ENCODE results near the gene IQGAP2. TPM values are rescaled to one million over a fixed set of nuclear protein-coding genes. Genes with fewer than 3 reads are reported as not detected.

Gene IQGAP2
- polyA plus RNA-seq, 2 donors, result 1.4 to 2.0 TPM

DNA sequence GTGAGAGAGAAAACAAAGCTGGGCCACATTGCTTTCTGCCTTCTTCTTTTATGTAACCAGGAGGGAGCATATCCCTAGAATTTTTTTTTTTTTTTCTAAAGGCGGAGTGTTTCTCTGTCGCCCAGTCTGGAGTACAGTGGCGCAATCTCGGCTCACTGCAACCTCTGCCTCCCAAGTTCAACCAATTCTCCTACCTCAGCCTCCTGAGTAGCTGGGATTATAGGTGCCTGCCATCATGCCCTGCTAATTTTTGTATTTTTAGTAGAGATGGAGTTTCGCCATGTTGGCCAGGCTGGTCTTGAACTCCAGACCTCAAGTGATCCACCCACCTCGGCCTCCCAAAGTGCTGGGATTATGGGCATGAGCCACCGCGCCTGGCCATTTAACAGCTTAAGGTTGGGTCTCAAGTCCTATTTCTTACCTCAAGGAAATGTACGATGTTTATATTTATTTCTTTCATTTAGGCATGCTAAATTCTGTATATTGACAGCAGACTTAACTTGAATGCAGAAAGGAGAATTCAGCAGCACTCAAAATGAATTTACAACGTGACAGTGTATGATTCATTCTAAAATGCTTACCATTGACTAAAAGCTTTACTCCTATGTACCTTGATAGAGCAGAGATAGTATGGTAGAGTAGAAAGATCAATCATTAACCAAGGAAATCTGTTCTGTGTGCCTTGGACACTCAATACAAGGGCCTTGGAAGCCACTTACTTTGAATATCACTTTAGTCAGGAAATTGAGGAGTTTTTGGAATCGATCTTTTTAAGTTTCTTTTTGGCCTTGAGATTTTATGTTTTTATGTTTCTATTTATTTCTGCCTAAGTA lies 119.2 kb downstream of the IQGAP2 start:
- WGBS, 2 donors, result 84 to 90% methylated on average over 11 of the region's 11 CpGs

DNA sequence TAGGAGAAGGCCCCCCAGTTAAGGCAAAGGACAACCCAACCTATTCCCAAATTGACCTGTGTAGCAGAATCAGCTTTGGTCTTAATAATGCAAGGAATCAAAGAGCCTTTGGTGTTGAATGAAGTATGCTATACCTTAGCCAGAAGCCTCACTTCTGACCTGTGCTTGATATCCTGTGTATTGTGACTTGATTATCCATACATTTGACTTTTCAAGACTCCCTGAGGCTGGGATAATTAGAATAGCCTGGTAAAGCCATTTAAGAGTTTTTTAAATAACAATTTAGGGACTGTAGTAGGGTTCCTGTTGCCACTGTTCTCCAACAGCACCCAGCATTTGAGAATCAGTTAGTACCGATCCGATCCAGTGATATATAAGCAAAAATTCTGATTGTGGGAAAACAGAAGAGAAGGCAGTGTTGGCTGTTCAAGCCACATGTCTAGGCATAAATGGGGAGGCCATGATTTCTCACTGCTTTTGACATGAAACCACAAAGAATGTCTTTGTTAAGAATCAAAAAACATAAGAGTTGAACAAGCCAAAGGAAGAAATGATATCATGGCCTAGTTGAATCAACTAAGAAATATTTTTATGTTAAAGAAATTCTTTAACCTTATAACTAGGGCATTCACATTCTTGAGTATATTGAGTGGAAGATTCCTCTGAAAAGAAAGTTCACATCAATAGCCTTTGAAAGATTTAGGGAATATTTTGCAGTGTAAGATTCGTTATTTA lies 121.2 kb downstream of the IQGAP2 start:
- Histone ChIP-seq H3K27me3 (ENCODE audit: control insufficient read depth in 1 of 2, insufficient read depth in 2 of 2, low read length in 2 of 2) (no peaks in the 10 kb centered on the region), H3K4me1 (ENCODE audit: control insufficient read depth in 2 of 2, insufficient read depth in 2 of 2, low read length in 1 of 2) (no peaks in the 10 kb centered on the region), H3K36me3 (ENCODE audit: control insufficient read depth in 2 of 2, insufficient read depth in 2 of 2, low read length in 1 of 2) (no peaks in the 10 kb centered on the region), H3K9me3 (ENCODE audit: control insufficient read depth in 2 of 2, insufficient read depth in 1 of 2, low read depth in 1 of 2, low read length in 1 of 2) (no peaks in the 10 kb centered on the region), H3K4me3 (ENCODE audit: low read depth in 1 of 2, low read length in 2 of 2) (no peak overlapping the region), H3K27ac (ENCODE audit: low read depth in 2 of 2, low read length in 1 of 2) (no peak overlapping the region)
- 75 to 91% methylated on average over 3 of the region's 3 CpGs for WGBS, 2 donors

More for the DNA sequence above, 119.2 kb downstream of the IQGAP2 start:
- Histone ChIP-seq H3K27me3 (ENCODE audit: control insufficient read depth in 1 of 2, insufficient read depth in 2 of 2, low read length in 2 of 2) (no peaks in the 10 kb centered on the region), H3K36me3 (ENCODE audit: control insufficient read depth in 2 of 2, insufficient read depth in 2 of 2, low read length in 1 of 2) (no peaks in the 10 kb centered on the region), H3K4me3 (ENCODE audit: low read depth in 1 of 2, low read length in 2 of 2) (no peak overlapping the region), H3K4me1 (ENCODE audit: control insufficient read depth in 2 of 2, insufficient read depth in 2 of 2, low read length in 1 of 2) (no peaks in the 10 kb centered on the region), H3K9me3 (ENCODE audit: control insufficient read depth in 2 of 2, insufficient read depth in 1 of 2, low read depth in 1 of 2, low read length in 1 of 2) (peaks cover 0 to 1% of the 10 kb centered on the region in 2 donors), H3K27ac (ENCODE audit: low read depth in 2 of 2, low read length in 1 of 2) (no peak overlapping the region)

- Histone ChIP-seq H3K4me3 (ENCODE audit: low read depth in 1 of 2, low read length in 2 of 2) (no peak overlapping the region), H3K27ac (ENCODE audit: low read depth in 2 of 2, low read length in 1 of 2) (no peak overlapping the region), H3K36me3 (ENCODE audit: control insufficient read depth in 2 of 2, insufficient read depth in 2 of 2, low read length in 1 of 2) (no peaks in the 10 kb centered on the region), H3K4me1 (ENCODE audit: control insufficient read depth in 2 of 2, insufficient read depth in 2 of 2, low read length in 1 of 2) (no peaks in the 10 kb centered on the region), H3K27me3 (ENCODE audit: control insufficient read depth in 1 of 2, insufficient read depth in 2 of 2, low read length in 2 of 2) (no peaks in the 10 kb centered on the region), H3K9me3 (ENCODE audit: control insufficient read depth in 2 of 2, insufficient read depth in 1 of 2, low read depth in 1 of 2, low read length in 1 of 2) (no peaks in the 10 kb centered on the region)
- 70 to 73% methylated on average over 2 of the region's 2 CpGs for WGBS, 2 donors
Observed at GRCh38 chr5:76524868-76525267, 121.8 kb downstream of the IQGAP2 start.

DNA sequence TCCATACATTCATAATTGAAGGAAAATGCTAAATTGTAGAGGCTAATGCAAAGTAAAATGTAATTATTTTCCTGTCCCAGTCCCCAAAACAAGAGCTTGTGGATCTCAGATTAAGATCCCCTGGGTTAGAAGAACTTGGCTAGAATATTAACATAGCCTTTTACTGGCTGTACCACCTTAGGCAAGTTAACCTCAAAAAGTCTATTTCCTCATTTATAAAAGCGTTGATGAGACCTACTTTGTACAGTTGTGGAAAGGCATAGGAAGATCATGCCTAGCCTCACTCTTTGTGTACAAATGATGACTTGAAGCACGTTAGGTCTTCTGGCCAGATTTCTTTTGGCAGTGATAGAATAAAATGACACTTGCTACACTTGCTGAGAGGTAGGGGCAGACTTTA lies 122.9 kb downstream of the IQGAP2 start:
- 79 to 82% methylated on average over 2 of the region's 2 CpGs for WGBS, 2 donors
- no peak overlapping the region for H3K4me3 ChIP-seq (ENCODE audit: low read depth in 1 of 2, low read length in 2 of 2)

DNA sequence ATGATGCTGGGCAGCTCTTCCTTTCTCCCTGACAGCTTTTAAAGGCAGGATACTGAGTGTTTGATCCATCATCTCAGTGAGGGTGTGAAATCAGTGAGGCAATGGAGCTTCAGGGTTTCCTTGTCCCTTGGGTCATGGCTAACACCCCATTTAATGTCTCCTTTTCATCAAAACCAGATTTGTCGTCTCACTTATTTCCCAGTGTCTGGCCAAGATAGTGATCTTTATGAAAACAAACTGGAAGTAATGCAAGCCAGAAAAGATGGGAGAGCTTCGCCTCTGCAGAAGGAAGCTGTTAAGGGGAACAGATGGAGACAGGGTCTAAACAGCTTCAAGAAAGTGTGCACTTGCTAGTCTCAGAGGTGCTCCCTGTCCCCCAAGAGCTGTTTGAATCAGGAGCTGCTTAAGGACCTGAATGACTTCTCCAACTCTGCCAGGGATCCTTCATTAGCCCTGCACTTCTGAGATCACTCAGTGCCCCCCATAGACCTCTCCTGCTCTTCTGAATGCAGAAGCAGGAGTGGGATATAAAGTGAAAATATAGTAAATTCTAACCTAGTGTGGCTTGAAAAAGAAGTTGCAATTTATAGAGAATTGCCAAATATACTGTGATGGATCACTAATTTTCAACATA lies 124.0 kb downstream of the IQGAP2 start:
- H3K4me3 ChIP-seq (ENCODE audit: low read depth in 1 of 2, low read length in 2 of 2), result no peak overlapping the region
- no peaks in the 10 kb centered on the region for H3K4me1 ChIP-seq (ENCODE audit: control insufficient read depth in 2 of 2, insufficient read depth in 2 of 2, low read length in 1 of 2)
- no peaks in the 10 kb centered on the region for H3K36me3 ChIP-seq (ENCODE audit: control insufficient read depth in 2 of 2, insufficient read depth in 2 of 2, low read length in 1 of 2)
- WGBS, 2 donors, result 64 to 67% methylated on average over 2 of the region's 2 CpGs
- H3K27ac ChIP-seq (ENCODE audit: low read depth in 2 of 2, low read length in 1 of 2), result no peak overlapping the region
- H3K9me3 ChIP-seq (ENCODE audit: control insufficient read depth in 2 of 2, insufficient read depth in 1 of 2, low read depth in 1 of 2, low read length in 1 of 2), result no peaks in the 10 kb centered on the region
- no peaks in the 10 kb centered on the region for H3K27me3 ChIP-seq (ENCODE audit: control insufficient read depth in 1 of 2, insufficient read depth in 2 of 2, low read length in 2 of 2)

More for the DNA sequence above, 122.9 kb downstream of the IQGAP2 start:
- H3K4me1 ChIP-seq (ENCODE audit: control insufficient read depth in 2 of 2, insufficient read depth in 2 of 2, low read length in 1 of 2), result no peaks in the 10 kb centered on the region
- no peaks in the 10 kb centered on the region for H3K27me3 ChIP-seq (ENCODE audit: control insufficient read depth in 1 of 2, insufficient read depth in 2 of 2, low read length in 2 of 2)
- H3K9me3 ChIP-seq (ENCODE audit: control insufficient read depth in 2 of 2, insufficient read depth in 1 of 2, low read depth in 1 of 2, low read length in 1 of 2), result no peaks in the 10 kb centered on the region
- no peak overlapping the region for H3K27ac ChIP-seq (ENCODE audit: low read depth in 2 of 2, low read length in 1 of 2)
- no peaks in the 10 kb centered on the region for H3K36me3 ChIP-seq (ENCODE audit: control insufficient read depth in 2 of 2, insufficient read depth in 2 of 2, low read length in 1 of 2)

GRCh38 chr5:76527685-76528161 lies 124.6 kb downstream of the IQGAP2 start:
- Histone ChIP-seq H3K4me3 (ENCODE audit: low read depth in 1 of 2, low read length in 2 of 2) (no peak overlapping the region), H3K36me3 (ENCODE audit: control insufficient read depth in 2 of 2, insufficient read depth in 2 of 2, low read length in 1 of 2) (no peaks in the 10 kb centered on the region), H3K27ac (ENCODE audit: low read depth in 2 of 2, low read length in 1 of 2) (no peak overlapping the region), H3K27me3 (ENCODE audit: control insufficient read depth in 1 of 2, insufficient read depth in 2 of 2, low read length in 2 of 2) (no peaks in the 10 kb centered on the region), H3K9me3 (ENCODE audit: control insufficient read depth in 2 of 2, insufficient read depth in 1 of 2, low read depth in 1 of 2, low read length in 1 of 2) (no peaks in the 10 kb centered on the region), H3K4me1 (ENCODE audit: control insufficient read depth in 2 of 2, insufficient read depth in 2 of 2, low read length in 1 of 2) (no peaks in the 10 kb centered on the region)
- 65 to 74% methylated on average over 2 of the region's 2 CpGs for WGBS, 2 donors

GRCh38 chr5:76528547-76529331 lies 125.7 kb downstream of the IQGAP2 start:
- no peaks in the 10 kb centered on the region for H3K36me3 ChIP-seq (ENCODE audit: control insufficient read depth in 2 of 2, insufficient read depth in 2 of 2, low read length in 1 of 2)
- WGBS, 2 donors, result 84 to 91% methylated on average over 2 of the region's 2 CpGs
- no peaks in the 10 kb centered on the region for H3K4me1 ChIP-seq (ENCODE audit: control insufficient read depth in 2 of 2, insufficient read depth in 2 of 2, low read length in 1 of 2)

GRCh38 chr5:76529464-76530344 lies 126.6 kb downstream of the IQGAP2 start:
- 94 to 97% methylated on average over 10 of the region's 10 CpGs for WGBS, 2 donors
- H3K36me3 ChIP-seq (ENCODE audit: control insufficient read depth in 2 of 2, insufficient read depth in 2 of 2, low read length in 1 of 2), result no peaks in the 10 kb centered on the region

More at GRCh38 chr5:76528547-76529331, 125.7 kb downstream of the IQGAP2 start:
- no peak overlapping the region for H3K4me3 ChIP-seq (ENCODE audit: low read depth in 1 of 2, low read length in 2 of 2)
- no peaks in the 10 kb centered on the region for H3K27me3 ChIP-seq (ENCODE audit: control insufficient read depth in 1 of 2, insufficient read depth in 2 of 2, low read length in 2 of 2)
- no peaks in the 10 kb centered on the region for H3K9me3 ChIP-seq (ENCODE audit: control insufficient read depth in 2 of 2, insufficient read depth in 1 of 2, low read depth in 1 of 2, low read length in 1 of 2)
- no peak overlapping the region for H3K27ac ChIP-seq (ENCODE audit: low read depth in 2 of 2, low read length in 1 of 2)

More at GRCh38 chr5:76529464-76530344, 126.6 kb downstream of the IQGAP2 start:
- H3K9me3 ChIP-seq (ENCODE audit: control insufficient read depth in 2 of 2, insufficient read depth in 1 of 2, low read depth in 1 of 2, low read length in 1 of 2), result no peaks in the 10 kb centered on the region
- H3K27me3 ChIP-seq (ENCODE audit: control insufficient read depth in 1 of 2, insufficient read depth in 2 of 2, low read length in 2 of 2), result no peaks in the 10 kb centered on the region
- no peak overlapping the region for H3K27ac ChIP-seq (ENCODE audit: low read depth in 2 of 2, low read length in 1 of 2)
- no peaks in the 10 kb centered on the region for H3K4me1 ChIP-seq (ENCODE audit: control insufficient read depth in 2 of 2, insufficient read depth in 2 of 2, low read length in 1 of 2)
- no peak overlapping the region for H3K4me3 ChIP-seq (ENCODE audit: low read depth in 1 of 2, low read length in 2 of 2)

All from esophagus (tissue), 2 donors.